Measurements from ENCODE around the gene HS6ST1.
"Not testable (repeated sequence)": the region's sequence is repeated elsewhere in the genome, so short reads cannot be mapped to it uniquely, and the experiment has no call there.

The HS6ST1 gene

DNA sequence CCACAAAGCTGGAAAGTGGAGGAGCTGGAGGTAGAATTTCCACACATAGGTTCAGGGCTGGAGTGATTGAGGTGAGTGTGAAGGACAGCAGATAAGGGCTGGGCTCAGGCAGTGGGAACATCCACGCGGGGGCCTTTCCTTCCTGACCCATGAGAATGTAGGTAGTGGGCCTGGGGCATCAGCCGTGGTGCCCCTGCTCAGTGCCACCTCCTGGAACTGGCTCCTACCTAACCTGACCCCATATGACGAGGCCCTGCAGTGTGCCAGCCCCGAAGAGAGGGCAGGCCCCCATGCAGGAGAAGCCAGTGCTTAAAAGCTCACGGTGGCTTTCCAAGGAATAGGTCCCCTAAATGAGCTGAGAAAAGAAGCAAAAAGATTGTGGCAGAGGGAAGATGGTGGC lies 66.2 kb downstream of the HS6ST1 start (continued):
- TF ChIP-seq ZNF76 (tag by site-specific recombination; IDR thresholded peaks at IDR 0.05; ENCODE audit: borderline replicate concordance, low read depth) (no peak), ZNF670 (tag by site-specific recombination; IDR thresholded peaks at IDR 0.05; ENCODE audit: low read depth) (no peak), ZNF473 (tag by site-specific recombination; IDR thresholded peaks at IDR 0.05) (no peak), ZNF239 (tag by site-specific recombination; IDR thresholded peaks at IDR 0.05) (no peak), ZBTB20 (tag by site-specific recombination; IDR thresholded peaks at IDR 0.05) (no peak)

DNA sequence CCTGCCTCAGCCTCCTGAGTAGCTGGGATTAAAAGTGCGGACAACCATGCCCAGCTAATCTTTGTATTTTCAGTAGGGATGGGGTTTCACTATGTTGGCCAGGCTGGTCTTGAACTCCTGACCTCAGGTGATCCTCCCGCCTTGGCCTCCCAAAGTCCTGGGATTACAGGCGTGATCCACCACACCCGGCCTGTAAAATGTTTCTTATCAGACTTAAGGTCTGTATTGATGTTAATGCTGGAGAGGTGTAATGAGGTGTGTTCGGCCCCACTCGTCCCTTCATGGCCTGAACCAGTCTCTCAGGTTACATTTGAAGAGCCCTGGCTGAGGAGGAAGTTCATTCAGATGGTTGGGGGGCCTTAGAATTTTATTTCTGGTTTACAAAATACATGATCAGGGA lies 66.6 kb downstream of the HS6ST1 start:
- CTCF ChIA-PET; H3K4me3 ChIP-seq (ENCODE audit: low read depth, low read length); H3K27ac ChIP-seq (ENCODE audit: extremely low read depth, low read depth, low read length); H3K4me1 ChIP-seq (ENCODE audit: control insufficient read depth, insufficient read depth, low read length); H3K36me3 ChIP-seq (ENCODE audit: control insufficient read depth in 2 of 2, insufficient read depth in 1 of 2, low read length in 2 of 2); H3K9me3 ChIP-seq (ENCODE audit: control insufficient read depth, insufficient read depth, low read depth, low read length); POLR2A ChIA-PET: not testable (repeated sequence)

GRCh38 chr2:128250229-128251025 lies 68.2 kb downstream of the HS6ST1 start:
- H3K36me3 ChIP-seq (ENCODE audit: control insufficient read depth in 2 of 2, insufficient read depth in 1 of 2, low read length in 2 of 2), result no peaks in the 10 kb centered on the region
- TF ChIP-seq TRIM28 (IDR thresholded peaks at IDR 0.05; ENCODE audit: borderline replicate concordance, low read length) (no peak), ZNF548 (tag by site-specific recombination; IDR thresholded peaks at IDR 0.05) (no peak), ZNF280C (tag by site-specific recombination; IDR thresholded peaks at IDR 0.05) (no peak), ZBTB20 (tag by site-specific recombination; IDR thresholded peaks at IDR 0.05) (no peak), SP7 (tag by site-specific recombination; IDR thresholded peaks at IDR 0.05) (no peak), ZNF664 (tag by site-specific recombination; IDR thresholded peaks at IDR 0.05) (no peak), ZNF530 (tag by site-specific recombination; IDR thresholded peaks at IDR 0.05; ENCODE audit: low read depth) (no peak), GLI2 (tag by site-specific recombination; IDR thresholded peaks at IDR 0.05; ENCODE audit: borderline replicate concordance, low read depth) (no peak), ZNF112 (tag by site-specific recombination; IDR thresholded peaks at IDR 0.05) (no peak)
- H3K4me3 ChIP-seq (ENCODE audit: low read depth, low read length), result no peak overlapping the region
- no peak overlapping the region for H3K27ac ChIP-seq (ENCODE audit: extremely low read depth, low read depth, low read length)
- H3K4me1 ChIP-seq (ENCODE audit: control insufficient read depth, insufficient read depth, low read length), result no peaks in the 10 kb centered on the region
- ChIA-PET CTCF (no interaction called here), POLR2A (no interaction called here)
- H3K9me3 ChIP-seq (ENCODE audit: control insufficient read depth, insufficient read depth, low read depth, low read length), result no peaks in the 10 kb centered on the region

DNA sequence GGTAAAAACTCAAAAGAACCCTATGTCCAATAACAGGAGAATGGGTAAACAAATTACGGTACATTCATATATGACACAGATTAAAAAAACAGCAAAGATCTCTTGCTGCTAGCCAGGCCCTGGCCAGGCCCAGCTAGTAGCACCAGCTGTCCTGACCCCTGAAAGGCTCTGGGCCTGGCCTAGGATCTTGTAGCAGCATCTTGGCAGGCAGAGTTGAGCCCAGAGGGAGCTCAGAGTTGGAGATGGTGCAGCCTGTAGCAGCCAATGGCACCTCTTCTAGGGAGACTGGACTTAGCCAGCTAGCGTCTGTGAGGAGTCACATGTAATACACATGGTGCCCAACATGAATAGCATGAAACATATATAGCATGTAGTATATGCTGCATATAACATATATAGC lies 69.1 kb downstream of the HS6ST1 start:
- H3K27ac ChIP-seq (ENCODE audit: extremely low read depth, low read depth, low read length), result no peak overlapping the region
- POLR2A ChIA-PET, result no interaction called here
- no peak overlapping the region for H3K4me3 ChIP-seq (ENCODE audit: low read depth, low read length)
- TF ChIP-seq ZNF26 (tag by site-specific recombination; IDR thresholded peaks at IDR 0.05), result no peak
- TF ChIP-seq ELK4 (IDR thresholded peaks at IDR 0.05; ENCODE audit: borderline replicate concordance, low read depth, low read length), result no peak
- no peak for TF ChIP-seq ZNF510 (tag by site-specific recombination; IDR thresholded peaks at IDR 0.05; ENCODE audit: insufficient replicate concordance)
- TF ChIP-seq ZNF707 (tag by site-specific recombination; IDR thresholded peaks at IDR 0.05), result no peak
- TF ChIP-seq, protein P1, sequence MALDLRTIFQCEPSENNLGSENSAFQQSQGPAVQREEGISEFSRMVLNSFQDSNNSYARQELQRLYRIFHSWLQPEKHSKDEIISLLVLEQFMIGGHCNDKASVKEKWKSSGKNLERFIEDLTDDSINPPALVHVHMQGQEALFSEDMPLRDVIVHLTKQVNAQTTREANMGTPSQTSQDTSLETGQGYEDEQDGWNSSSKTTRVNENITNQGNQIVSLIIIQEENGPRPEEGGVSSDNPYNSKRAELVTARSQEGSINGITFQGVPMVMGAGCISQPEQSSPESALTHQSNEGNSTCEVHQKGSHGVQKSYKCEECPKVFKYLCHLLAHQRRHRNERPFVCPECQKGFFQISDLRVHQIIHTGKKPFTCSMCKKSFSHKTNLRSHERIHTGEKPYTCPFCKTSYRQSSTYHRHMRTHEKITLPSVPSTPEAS (tag by site-specific recombination; IDR thresholded peaks at IDR 0.05), result no peak
- TF ChIP-seq EGR2 (tag by site-specific recombination; IDR thresholded peaks at IDR 0.05; ENCODE audit: low read depth), result no peak
- no peak for TF ChIP-seq TSHZ1 (tag by site-specific recombination; IDR thresholded peaks at IDR 0.05; ENCODE audit: borderline replicate concordance)

More for the DNA sequence above, 69.1 kb downstream of the HS6ST1 start:
- CTCF ChIA-PET, result interaction anchor here (0.6 kb wide), 1 partner anchor 10 kb away, joined by 4 read pairs; no protein-coding TSS in a partner anchor
- Histone ChIP-seq H3K4me1 (ENCODE audit: control insufficient read depth, insufficient read depth, low read length) (no peaks in the 10 kb centered on the region), H3K9me3 (ENCODE audit: control insufficient read depth, insufficient read depth, low read depth, low read length) (no peaks in the 10 kb centered on the region), H3K36me3 (ENCODE audit: control insufficient read depth in 2 of 2, insufficient read depth in 1 of 2, low read length in 2 of 2) (no peaks in the 10 kb centered on the region)
